NCI-H526 (cell line): ENCODE measurements around the gene CD22.

Experiments used
- DNase-seq, 2 experiments: peaks; one replicate each; lab custom pipeline; 2025; lab: John Stamatoyannopoulos, UW

Gene CD22

GRCh38 chr19:35314031-35314430 is 15.0 kb upstream of the CD22 start:
- DNase-seq = no peak

GRCh38 chr19:35314858-35315470 is 14.0 kb upstream of the CD22 start:
- DNase-seq = no peak

GRCh38 chr19:35315883-35316282 is 13.1 kb upstream of the CD22 start:
- no peak for DNase-seq

GRCh38 chr19:35316560-35316959 is 12.4 kb upstream of the CD22 start:
- no peak for DNase-seq

GRCh38 chr19:35317464-35318043 is 11.4 kb upstream of the CD22 start:
- DNase-seq = no peak

- no peak for DNase-seq
These were observed 10.1 kb upstream of the CD22 start for GRCh38 chr19:35318679-35319448.

- DNase-seq = no peak
These were observed 8.8 kb upstream of the CD22 start for GRCh38 chr19:35320065-35320713.

GRCh38 chr19:35321291-35321690 is 7.7 kb upstream of the CD22 start:
- no peak for DNase-seq

GRCh38 chr19:35322014-35322413 is 7.0 kb upstream of the CD22 start:
- DNase-seq = no peak

GRCh38 chr19:35327642-35328041 is 1.3 kb upstream of the CD22 start:
- peak in 1 of 2 experiments; percentile 49 for DNase-seq

- no peak for DNase-seq
These were observed 336 bp downstream of the CD22 start for GRCh38 chr19:35329323-35329722.

- peak in 1 of 2 experiments; percentile 60 for DNase-seq
These were observed 1.5 kb downstream of the CD22 start for GRCh38 chr19:35330475-35330874.

GRCh38 chr19:35331551-35332214 is 2.7 kb downstream of the CD22 start:
- no peak for DNase-seq

- no peak for DNase-seq
These were observed 3.8 kb downstream of the CD22 start for GRCh38 chr19:35332817-35333216.

GRCh38 chr19:35334144-35334753 is 5.3 kb downstream of the CD22 start:
- DNase-seq = no peak

GRCh38 chr19:35336166-35336955 is 7.4 kb downstream of the CD22 start:
- DNase-seq = no peak

- DNase-seq = no peak
These were observed 8.4 kb downstream of the CD22 start for GRCh38 chr19:35337097-35337983.

- DNase-seq = no peak
These were observed 9.0 kb downstream of the CD22 start for GRCh38 chr19:35337984-35338296.

- no peak for DNase-seq
These were observed 11.4 kb downstream of the CD22 start for GRCh38 chr19:35340431-35340830.

GRCh38 chr19:35341006-35341405 is 12.0 kb downstream of the CD22 start:
- no peak for DNase-seq
